Panc1 (cell line): ENCODE data around the gene ZNF778.

ENCODE experiments used
- CTCF ChIP-seq: fragments of 450-650 bp; IDR thresholded peaks from 2 replicates; pipeline ENCODE4 v1.5.1; 2017; ENCODE audit warnings: mild to moderate bottlenecking
- POLR2AphosphoS5 ChIP-seq: IDR thresholded peaks from 2 replicates; pipeline ENCODE4 v1.6.1; 2012; ENCODE audit warnings: mild to moderate bottlenecking, low read depth, low read length, moderate library complexity
- REST ChIP-seq, 2 experiments: IDR thresholded peaks; 2 replicates each; pipeline ENCODE4 v1.6.1; 2011 to 2012; ENCODE audit warnings: low read depth in 2 of 2, control low read depth in 1 of 2, low read length in 1 of 2, mild to moderate bottlenecking in 1 of 2, moderate library complexity in 1 of 2; ENCODE audit not compliant: insufficient read depth in 1 of 2

GRCh38 chr16:89224665-89225064, 7.2 kb downstream of the ZNF778 start:
- TF ChIP-seq CTCF (no peak), REST (IDR thresholded peaks at IDR 0.05; ENCODE audit: insufficient read depth in 1 of 2, low read depth in 2 of 2, low read length in 1 of 2) (no peak), POLR2AphosphoS5 (no peak)
